Measurements from ENCODE around the gene SLC35D1.
"Not testable (repeated sequence)": the region's sequence is repeated elsewhere in the genome, so short reads cannot be mapped to it uniquely, and the experiment has no call there.

Gene SLC35D1

DNA sequence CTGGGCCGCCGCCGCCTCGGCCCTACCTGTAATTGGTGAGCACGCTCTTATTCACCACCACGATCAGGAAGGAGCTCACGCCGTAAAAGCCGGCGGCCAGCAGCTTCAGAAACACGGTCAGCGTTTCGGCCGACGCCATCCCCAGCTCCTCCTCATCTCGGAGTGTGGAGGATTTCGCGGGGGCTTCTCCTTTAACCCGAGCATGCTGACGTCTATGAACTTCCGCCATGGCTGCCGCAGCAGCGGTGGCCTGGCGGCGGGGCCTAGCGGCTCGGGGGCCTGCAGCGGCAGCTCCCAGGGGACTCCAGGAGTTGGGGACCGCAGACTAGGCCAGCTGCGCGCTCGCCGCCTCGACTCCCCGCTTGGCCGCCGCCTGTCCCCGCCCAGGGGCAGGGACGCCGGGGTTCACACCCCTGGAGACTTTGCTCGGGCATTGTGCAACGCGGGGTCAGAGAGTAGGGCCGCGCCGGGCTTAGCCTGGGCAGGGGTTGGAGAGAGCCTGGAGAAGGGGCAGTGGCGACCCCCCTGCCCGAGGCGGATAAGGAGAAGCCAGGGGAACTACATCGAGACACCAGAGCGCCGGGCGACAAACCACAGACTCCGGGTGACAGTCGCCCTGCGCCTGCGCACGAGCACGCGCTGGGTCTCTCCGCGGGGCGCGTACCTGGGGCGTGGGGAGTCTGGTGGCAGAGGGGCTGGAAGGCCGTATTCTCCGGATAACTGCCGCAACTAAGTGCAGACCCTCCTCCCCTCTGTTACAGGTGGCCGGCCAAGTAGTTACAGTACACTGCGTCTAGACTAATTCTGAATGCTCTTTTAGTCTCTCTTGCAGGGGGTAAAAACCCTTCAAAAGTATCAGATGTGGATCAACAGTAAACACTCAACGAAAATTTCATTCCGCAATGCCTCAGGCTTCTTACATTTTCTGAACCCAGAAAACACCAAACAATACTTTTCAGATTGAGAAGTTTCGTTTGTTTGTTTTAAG lies at the start of gene SLC35D1:
TSS of gene SLC35D1 (minus strand) at position 364 of the 988 bp plus-strand sequence. CDS start at position 229, 135 bp downstream.
- no peak for DNase-seq

DNA sequence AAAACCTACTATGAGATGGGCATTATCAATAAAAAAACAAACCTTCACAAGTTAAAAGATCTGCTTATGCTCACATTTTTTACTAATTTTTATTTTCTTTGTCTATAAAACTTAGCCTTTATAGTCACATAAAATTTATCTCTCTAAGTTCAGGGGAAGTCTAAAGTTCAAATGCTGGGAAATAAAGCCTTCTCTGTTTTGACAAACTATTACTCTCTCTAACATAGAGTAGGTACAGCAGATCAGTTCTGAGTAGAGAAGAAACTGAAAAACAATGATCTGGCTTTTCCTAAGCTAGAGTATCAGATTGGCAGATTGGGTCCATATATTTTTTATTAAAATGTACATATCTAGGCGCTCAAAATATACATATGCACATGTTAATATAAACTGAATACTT lies 49.6 kb upstream of the SLC35D1 start:
- no peak for DNase-seq

DNA sequence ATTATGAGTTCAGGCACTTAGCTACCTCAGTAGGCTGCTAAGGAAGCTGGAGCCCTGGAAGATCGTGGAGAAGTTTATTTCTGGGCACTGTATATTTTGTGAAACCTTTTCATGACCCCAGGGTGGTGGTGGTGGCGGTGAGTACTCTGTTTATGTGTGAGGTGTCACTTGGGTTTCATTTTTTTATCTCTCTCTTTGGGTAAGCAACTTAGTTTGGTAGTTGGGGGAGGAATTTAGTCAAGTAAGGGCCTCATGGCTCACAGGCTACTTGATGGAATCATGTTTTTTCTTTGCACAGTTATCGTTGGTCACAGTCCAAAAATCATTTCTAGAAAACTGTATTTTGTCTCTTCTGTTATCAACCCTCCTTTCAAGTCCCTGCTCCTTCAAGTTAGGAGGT lies 46.9 kb upstream of the SLC35D1 start:
- DNase-seq = no peak

DNA sequence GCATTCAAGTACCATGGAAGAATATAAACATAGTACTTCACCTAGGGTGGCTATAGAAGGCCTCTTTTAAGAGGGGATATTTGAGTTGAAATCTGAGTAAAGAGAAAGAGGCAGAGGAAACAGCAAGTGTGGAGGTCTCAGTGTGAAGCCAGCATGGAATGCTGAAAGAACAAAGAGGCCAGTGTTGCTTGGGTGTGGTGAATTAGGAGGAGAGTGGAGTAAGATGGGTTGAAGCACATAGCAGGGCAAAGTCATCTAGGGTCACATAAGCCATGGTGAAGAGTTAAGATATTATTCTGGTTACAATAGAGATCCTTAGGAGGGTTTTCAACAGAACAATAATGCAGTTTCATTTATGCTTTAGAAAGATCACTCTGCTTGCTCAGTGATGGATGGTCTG lies 43.4 kb upstream of the SLC35D1 start:
- no peak for DNase-seq

DNA sequence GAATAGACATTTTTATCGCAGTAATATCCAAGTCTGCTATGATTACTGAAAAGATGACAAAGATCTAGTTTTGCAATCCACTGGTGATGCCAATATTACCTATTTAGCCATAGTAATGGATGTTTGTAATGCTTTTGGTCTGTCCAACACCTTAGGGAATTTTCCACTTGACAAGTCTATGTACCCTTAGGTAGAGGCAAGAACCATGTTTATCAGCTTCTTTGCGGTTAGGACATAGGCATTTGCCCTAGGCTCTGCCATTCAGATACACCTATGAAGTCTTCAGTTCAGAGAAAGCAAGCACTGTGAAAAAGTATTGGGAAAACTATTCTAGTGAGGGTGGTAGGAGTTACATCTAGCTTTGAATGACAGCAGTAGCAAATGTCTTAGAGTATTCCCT lies 40.2 kb upstream of the SLC35D1 start:
- DNase-seq = no peak

DNA sequence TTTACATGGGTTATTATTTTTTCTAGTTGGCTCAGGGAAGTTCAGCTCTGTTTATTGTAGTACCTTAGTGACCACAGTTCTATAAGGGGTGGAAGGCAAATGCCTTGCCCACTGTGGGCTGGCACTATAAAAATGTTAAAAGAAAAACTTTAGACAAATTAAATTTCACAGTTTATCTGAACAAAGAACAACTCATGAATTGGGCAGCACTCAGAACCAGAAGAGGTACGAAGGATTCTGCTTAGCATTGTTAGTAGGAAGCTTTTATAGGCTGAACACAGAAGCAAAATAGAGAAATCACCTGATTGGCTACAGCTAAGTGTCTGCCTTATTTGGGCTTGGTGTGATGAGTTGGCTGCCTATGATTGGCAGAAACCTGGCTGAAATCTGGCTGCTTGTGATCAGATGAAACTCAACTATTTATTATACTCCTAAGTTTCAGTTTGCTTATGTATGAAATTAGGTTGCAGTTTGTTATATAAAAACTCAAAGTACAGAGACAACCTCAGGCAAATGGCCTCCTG lies 35.8 kb upstream of the SLC35D1 start:
- no peak for DNase-seq

DNA sequence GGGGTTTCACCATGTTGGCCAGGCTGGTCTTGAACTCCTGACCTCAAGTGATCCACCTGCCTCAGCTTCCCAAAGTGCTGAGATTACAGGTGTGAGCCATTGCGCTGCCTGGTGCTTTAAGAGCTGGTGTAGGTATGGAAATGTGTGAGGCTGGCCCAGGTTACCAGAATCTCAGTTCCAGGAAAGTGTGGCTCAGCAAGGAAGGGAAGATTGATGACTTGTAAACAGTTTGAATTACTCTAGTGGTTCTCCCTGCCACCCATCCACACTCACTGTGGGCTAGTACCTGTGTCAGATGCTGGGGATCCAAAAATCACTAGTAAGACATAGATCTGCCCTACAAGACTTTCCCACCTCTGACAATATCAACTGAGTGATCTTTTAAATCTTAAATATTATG lies 34.5 kb upstream of the SLC35D1 start:
- DNase-seq = no peak

DNA sequence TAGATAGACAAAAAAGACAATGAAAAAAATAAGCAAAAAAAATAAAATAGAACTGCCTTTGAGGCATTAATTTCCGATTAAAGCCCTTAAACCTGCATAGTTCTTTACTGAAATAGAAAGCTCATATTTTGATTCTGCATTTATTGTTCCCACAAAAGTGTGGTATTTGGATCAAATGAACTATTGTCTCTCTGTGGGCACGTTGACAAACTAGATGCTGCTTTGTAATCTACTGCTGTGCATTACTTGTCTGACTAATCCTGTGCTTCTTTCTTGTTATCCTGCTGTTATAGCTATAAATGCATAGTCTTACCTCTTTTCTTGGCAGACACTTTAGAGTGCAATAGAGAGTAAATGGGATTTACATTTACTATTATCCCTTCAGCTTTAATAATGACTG lies 31.4 kb upstream of the SLC35D1 start:
- no peak for DNase-seq

DNA sequence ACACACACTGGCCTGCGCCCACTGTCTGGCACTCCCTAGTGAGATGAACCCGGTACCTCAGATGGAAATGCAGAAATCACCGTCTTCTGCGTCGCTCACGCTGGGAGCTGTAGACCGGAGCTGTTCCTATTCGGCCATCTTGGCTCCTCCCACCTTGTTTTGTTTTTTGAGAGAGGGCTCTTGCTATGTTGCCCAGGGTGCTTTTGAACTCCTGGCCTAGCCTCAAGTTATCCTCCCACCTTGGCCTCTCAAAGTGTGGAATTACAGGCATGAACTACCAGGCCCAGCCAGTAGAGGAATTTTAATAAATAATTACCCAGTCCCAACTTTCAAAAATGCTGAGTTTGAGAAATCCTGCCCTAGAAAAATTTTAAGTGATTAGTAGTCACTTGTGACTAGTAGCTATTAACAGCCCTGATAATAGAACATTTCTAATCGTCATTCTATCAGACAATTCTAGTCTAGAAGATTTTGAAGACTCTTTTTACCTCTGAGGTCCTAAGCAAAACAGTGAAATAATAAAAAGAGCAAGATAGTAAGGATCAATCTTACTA lies 30.9 kb upstream of the SLC35D1 start:
- no peak for DNase-seq

DNA sequence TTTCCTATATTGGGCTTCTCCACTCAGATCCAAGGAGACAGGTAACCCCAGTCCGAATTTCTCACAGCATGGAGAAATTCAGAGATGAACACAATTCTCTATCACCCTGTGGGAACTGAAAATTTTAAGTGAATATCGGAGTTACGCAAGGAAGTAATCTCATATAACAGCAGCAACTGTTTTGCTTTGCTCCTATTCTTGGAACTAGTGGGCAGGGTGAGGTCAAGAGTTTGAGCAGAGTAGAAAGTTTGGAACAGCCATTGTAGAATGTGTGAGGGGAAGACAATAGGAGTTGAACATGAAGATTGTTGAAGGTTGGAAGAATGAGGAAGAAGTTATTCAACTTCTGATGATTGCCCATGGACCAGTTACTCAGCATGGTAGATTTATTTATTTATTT lies 24.3 kb upstream of the SLC35D1 start:
- no peak for DNase-seq

DNA sequence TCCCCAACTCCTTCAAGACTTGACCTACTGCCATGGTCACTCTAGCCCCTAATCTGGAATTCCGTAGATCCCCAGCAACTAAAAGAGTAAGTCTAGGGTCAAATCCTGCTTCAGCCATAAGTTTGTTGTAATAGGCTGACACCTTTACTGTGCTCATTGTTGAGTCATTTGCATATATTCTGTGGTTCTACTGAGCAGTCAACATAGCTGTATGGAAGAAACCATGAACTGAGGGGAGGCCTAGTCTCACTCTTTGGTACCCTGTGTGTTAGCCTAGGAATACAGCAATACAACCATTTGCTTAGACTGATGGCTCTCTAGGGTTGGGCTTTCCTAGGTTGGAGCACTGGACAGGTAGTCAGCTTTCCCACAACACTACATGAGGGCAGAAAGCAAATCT lies 23.6 kb upstream of the SLC35D1 start:
- no peak for DNase-seq

DNA sequence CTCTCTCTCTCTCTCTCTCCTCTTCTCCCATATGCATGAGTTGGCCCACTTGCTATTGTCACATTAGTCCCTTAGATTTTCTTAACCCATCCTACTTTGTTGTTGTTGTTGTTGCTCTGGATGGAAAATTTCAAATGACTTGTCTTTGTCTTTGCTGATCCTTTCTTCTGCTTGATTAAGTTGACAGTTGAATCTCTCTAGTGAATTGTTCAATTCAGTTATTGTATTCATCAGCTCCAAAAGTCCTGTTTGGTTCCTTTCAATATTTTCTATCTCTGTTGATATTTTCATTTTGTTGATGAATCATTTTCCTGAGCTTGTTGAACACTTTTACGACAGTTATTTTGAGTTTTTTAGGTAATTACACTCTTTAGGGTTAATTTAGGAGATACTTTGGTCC lies 18.8 kb upstream of the SLC35D1 start:
- no peak for DNase-seq

DNA sequence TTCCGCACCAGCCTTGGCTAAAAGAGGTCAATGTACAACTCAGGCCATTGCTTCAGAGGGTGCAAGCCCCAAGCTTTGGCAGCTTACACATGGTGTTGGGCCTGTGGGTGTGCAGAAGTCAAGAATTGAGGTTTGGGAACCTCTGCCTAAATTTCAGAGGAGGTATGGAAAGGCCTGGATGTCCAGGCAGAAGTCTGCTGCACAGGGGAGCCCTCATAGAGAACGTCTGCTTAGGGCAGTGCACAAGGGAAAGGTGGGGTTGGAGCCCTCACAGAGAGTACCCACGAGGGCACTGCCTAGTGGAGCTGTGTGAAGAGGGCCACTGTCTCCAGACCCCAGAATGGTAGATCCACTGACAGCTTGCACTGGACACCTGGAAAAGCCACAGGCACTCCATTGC lies 13.7 kb upstream of the SLC35D1 start:
- not testable (repeated sequence) for DNase-seq

DNA sequence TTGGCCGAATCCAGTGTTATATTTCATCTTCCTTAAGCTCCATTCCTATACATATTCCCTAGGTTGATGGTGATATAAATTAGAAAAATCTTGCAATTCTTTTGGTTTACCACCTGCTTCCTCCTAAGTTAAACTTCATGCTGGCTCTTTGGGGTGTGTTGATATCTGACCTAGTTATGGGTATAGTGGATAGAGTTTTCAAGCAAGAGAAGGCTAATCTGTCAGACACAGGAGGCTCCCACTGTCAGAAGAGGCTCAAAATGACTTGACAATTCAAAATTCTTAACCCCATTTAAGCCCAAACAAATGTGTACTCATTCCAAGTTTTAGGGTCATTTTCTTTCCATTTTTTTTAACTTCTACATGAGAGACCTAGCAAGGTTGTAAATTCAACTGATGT lies 8.5 kb upstream of the SLC35D1 start:
- no peak for DNase-seq

DNA sequence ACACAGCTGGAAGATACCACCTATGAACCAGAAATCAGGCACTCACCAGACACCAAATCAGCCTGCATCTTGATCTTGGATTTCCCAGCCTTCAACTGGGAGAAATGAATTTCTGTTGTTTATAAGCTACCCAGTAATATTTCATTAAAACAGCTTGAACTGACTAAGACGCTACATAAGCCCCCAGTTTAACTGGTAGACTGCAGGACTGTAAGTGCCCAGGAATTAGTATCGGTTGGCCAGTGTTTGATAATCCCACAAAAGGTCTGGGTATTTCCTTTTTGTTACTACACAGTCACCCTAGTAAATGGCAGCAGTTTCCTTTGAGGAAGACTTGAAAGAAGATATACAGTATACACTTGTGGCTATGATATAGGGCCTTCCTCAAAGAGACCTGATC lies 7.3 kb upstream of the SLC35D1 start:
- no peak for DNase-seq

DNA sequence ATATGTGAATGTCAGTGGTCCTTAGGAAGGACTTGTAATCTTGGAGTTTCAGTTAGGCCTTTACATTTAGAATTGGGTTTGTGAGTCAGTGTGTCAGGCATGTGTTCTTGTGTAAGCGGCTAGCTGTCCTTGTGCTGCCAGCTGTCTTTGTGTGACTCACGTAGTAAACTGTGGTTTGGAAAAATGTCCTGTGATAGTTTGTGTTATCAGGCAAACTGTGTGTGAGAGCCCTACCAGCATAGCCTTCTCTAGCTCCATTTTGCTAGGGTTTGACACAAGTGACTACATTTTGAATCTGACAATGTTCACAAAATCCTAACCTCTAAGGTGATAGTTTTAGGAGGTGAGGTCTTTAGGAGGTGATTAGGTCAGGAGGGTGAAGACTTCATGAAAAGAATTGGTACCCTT lies 6.9 kb upstream of the SLC35D1 start:
- DNase-seq = no peak

DNA sequence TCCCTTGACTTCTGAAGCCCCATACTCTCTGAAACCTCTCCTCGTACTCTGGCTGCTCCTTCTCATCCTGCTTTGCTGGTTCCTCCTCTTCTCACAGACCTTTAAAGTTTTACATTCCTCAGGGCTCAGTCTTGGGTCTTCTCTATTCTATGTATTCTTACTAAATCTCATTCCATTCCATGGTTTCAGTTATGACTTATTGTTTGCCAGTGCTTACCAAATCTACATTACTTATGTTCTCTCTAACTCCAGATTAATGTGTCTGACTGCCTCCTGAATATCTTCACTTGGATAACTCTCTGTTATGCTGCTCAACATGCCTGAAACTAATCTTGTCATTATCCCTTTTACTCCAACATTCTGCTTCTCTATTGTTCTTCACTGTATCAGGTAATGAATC lies 5.4 kb upstream of the SLC35D1 start:
- DNase-seq = no peak

DNA sequence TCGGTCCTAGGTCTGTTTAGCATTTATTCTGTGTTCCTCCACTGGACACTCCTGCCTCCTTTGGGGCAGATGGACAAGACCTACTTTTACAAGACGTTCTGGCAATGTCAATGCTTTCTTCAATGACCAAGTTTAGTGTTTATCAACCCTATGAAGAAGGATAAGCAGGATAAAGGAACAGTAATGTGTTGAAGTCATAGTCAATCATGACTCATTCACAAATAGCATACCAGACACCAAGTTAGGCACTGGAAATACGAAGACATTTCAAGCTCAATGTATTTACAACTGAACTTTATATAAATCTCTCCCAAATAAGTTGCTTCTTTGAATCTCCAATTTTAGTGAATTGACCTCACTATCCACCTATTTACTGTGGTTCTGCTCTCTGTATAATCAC lies 4.8 kb upstream of the SLC35D1 start:
- no peak for DNase-seq

DNA sequence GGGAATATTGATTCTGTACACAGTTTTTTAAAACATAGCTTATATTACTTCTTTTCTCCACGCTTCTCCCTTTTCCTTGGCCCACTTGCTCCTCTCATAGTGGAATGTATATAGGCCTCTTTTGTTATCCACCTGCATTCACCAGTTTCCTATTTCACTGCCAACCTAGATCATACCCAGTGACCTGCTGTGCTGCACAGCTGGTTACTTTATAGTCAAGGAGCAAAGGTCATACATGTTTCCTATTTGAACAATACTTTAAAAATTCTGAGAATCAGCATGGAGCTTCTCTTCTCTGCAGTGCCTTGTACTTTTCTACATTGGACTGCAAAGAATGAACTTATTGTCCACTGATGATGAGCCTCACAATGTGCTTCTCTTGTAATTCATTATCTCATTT lies 4.3 kb upstream of the SLC35D1 start:
- DNase-seq = no peak

DNA sequence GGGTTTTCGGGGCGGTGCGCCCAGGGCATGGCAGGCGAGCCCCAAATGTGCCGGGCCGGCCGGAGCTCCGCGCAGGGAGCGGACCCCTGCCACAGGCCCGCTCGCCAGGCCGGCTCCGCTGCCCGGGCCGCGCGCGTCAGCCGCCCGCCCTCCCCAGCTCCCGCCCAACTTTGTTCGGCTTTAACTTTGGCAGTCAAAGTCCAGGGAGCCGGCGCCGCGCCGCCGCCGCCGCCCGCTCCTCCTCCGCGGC lies 488 bp downstream of the SLC35D1 start:
- DNase-seq = no peak

DNA sequence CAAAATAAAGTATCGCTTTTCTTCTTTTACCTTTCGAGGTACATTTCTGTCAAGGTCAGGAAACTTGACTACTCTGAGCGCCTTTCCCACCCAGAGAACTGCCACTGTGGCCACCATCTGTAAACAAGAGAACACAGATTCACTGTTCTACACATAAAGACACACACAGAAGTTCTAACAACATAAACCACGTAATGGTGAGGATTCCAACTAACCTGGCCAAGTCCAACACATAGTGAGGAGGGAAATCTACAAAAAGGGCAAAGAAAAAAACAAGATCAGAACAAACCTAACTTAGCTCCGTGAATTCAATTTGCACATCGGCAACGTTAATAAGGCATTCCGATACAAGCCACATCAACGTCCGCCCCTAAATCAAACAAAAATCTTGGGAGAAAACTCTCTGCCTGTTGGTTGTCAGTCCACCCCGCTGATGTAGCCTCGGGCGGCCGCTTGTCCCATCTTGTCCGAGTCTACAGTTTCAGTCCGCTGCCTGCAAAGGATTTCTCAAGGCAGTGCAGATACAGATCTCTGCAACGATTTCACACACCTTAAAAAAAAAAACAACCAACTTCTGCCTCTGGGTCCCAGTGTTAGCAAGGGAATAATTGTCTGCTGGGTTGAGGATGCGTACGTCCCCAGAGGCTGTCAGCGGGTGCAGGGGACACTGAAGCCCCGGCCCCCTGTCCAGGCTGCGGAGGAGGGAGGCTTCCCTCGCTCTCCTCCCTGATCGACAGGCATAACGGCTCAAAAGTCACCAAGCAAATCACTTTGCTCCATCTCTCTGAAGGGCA lies 1.0 kb downstream of the SLC35D1 start:
- no peak for DNase-seq

DNA sequence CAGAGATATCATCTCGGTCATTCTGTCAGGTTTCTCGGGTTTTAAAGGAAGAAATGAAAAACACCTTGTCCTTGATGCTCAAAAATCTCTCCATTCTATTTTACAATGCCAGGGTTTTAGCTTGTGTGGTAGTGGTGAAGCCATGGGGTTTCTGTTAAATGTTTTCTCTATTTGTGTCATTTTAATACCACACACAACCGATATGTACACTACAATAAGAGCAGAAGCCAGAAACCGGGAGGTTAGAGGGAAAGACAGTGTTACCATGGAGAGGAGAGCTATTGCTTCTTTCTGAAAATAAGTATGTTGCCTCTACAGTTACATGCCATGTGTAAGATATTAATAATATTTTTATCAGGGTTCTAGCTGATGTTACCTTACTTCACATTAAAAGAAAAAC lies 2.8 kb downstream of the SLC35D1 start:
- no peak for DNase-seq

DNA sequence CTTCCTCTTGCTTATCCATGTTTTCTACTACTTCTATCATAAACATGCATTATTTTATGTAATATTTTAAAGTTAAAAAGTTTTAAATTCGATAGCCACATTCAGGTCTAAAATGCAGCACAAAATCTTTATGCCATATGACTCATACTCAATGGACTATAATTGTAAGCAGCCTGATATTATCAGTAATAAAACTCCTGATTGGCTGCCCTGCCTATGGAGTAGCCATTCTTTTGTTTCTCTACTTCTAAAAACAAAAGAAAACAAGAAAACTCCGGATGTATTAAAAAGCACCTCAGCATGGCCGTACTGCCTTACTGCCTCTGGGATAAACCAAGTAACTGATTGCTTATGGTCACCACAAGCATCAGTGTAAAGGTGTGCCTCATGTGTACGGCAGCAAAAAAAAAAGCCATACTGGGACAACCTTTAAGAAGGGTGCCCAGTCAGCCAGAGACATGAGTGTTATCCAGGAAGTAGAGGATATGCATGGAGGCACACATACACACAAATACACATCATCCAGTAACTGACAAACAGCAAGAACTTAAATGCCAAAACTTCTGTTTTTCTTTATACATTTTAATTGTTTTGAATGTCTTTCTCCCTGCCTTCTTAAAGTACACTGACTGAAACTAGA lies 9.2 kb downstream of the SLC35D1 start:
- no peak for DNase-seq

Data from NCI-H187 treated with DMSO at 0.1 percent for 48 hours (cell line).